ENCODE results near the gene SLC46A2. TPM values are rescaled to one million over a fixed set of nuclear protein-coding genes. Genes with fewer than 3 reads are reported as not detected.

The SLC46A2 gene
- total and polyA plus RNA-seq, 11 donors = 0.08 to 0.45 (median 0.18) TPM; not detected in 7

GRCh38 chr9:112905084-112905483, 14.4 kb upstream of the SLC46A2 start:
- Histone ChIP-seq H3K4me1 (no peaks in the 10 kb centered on the region), H3K4me3 (no peak overlapping the region), H3K36me3 (no peaks in the 10 kb centered on the region), H3K27ac (no peak overlapping the region), H3K9me3 (no peaks in the 10 kb centered on the region), H3K27me3 (no peaks in the 10 kb centered on the region)
- WGBS, 4 donors = 54 to 60% (median 57%) methylated on average over 4 of the region's 4 CpGs
- ATAC-seq (no peak), DNase-seq (no peak)
- TF ChIP-seq POLR2A (IDR thresholded peaks at IDR 0.05) (no peak), CTCF (IDR thresholded peaks at IDR 0.05) (no peak)
- intact Hi-C loops (cut with DNase I) = no loop called here

GRCh38 chr9:112900901-112901300, 10.2 kb upstream of the SLC46A2 start:
- 59 to 79% (median 67%) methylated on average over 1 of the region's 1 CpG for WGBS, 4 donors
- no peaks in the 10 kb centered on the region for H3K9me3 ChIP-seq
- DNase-seq = no peak
- H3K36me3 ChIP-seq = no peaks in the 10 kb centered on the region
- H3K4me1 ChIP-seq = peaks cover 0 to 15% (median 0%) of the 10 kb centered on the region in 12 donors
- intact Hi-C loops (cut with DNase I) = loop anchor here in 4 of 10 donors (5.0 kb wide), 2 partner anchors 54 to 59 kb away; no protein-coding TSS in a partner anchor
- no peak overlapping the region for H3K27ac ChIP-seq
- H3K27me3 ChIP-seq = peaks cover 0 to 6% (median 0%) of the 10 kb centered on the region in 9 donors
- ATAC-seq = no peak
- TF ChIP-seq CTCF (IDR thresholded peaks at IDR 0.05) (no peak), POLR2A (IDR thresholded peaks at IDR 0.05) (no peak)
- no peak overlapping the region for H3K4me3 ChIP-seq

GRCh38 chr9:112900488-112900887, 9.8 kb upstream of the SLC46A2 start:
- WGBS, 4 donors = 67 to 84% (median 73%) methylated on average over 4 of the region's 4 CpGs
- TF ChIP-seq POLR2A (IDR thresholded peaks at IDR 0.05) = no peak
- peaks cover 0 to 6% (median 0%) of the 10 kb centered on the region in 9 donors for H3K27me3 ChIP-seq
- no peak overlapping the region for H3K4me3 ChIP-seq
- no peak for DNase-seq
- H3K9me3 ChIP-seq = no peaks in the 10 kb centered on the region
- intact Hi-C loops (cut with DNase I) = loop anchor here in 4 of 10 donors (5.0 kb wide), 2 partner anchors 53 to 58 kb away; no protein-coding TSS in a partner anchor
- ATAC-seq = no peak
- no peak overlapping the region for H3K27ac ChIP-seq
- no peaks in the 10 kb centered on the region for H3K36me3 ChIP-seq
- peaks cover 0 to 15% (median 0%) of the 10 kb centered on the region in 12 donors for H3K4me1 ChIP-seq

DNA sequence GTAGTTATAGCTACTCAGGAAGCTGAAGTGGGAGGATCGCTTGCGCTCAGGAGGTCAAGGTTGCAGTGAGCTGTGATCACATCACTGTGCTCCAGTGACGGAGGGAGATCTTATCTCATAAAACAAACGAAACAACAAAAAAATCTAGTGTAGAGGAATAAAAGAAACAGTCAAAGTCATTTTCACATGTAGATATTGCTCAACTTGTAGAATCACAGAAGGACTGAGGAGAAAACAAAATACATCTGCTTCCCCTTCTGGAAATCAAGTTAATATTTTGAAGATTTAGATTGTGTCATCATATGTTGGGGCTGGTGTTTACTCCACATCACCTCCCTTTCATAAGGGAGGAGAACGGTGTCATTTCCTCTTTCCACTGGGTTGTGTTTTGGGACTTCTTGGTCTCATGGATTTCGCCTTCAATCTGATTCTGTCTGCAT, 8.2 kb upstream of the SLC46A2 start:
- DNase-seq (no peak), ATAC-seq (no peak)
- Histone ChIP-seq H3K9me3 (no peaks in the 10 kb centered on the region), H3K27ac (peak overlapping the region in 1 of 12 donors; percentile 54), H3K36me3 (no peaks in the 10 kb centered on the region), H3K27me3 (peaks cover 0 to 6% (median 0%) of the 10 kb centered on the region in 9 donors), H3K4me1 (peaks cover 0 to 27% (median 0%) of the 10 kb centered on the region in 12 donors), H3K4me3 (no peak overlapping the region)
- 48 to 56% (median 52%) methylated on average over 6 of the region's 6 CpGs for WGBS, 4 donors
- TF ChIP-seq POLR2A (IDR thresholded peaks at IDR 0.05) = no peak
- TF ChIP-seq CTCF (IDR thresholded peaks at IDR 0.05) = no peak
- intact Hi-C loops (cut with DNase I) = loop anchor here in 1 of 10 donors (5.0 kb wide), 1 partner anchor 52 kb away; no protein-coding TSS in a partner anchor

DNA sequence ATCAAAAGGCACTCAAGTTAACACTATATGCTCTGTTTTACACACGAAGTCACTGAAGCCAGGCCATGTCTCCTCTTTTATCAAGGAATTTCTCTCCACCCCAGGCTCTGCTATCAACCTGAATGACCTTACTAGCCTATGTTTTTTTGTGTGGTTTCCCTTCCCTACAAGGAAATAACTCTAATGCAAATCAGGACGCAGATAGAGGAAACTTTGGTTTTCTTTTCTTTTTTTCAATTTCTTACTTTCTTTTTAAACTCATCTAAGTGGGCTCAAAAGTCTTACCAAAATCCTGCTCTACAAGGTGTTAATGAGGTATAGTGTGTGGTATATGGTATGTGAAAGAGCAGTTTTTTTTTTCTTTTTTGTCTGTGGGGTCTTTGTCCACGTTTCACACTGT, 5.5 kb upstream of the SLC46A2 start:
- ATAC-seq (no peak), DNase-seq (no peak)
- peaks cover 0 to 8% (median 0%) of the 10 kb centered on the region in 9 donors for H3K27me3 ChIP-seq
- H3K36me3 ChIP-seq = no peaks in the 10 kb centered on the region
- TF ChIP-seq CTCF (IDR thresholded peaks at IDR 0.05) (no peak), POLR2A (IDR thresholded peaks at IDR 0.05) (no peak)
- 42 to 51% (median 47%) methylated on average over 3 of the region's 3 CpGs for WGBS, 4 donors
- no peak overlapping the region for H3K27ac ChIP-seq
- no peak overlapping the region for H3K4me3 ChIP-seq
- intact Hi-C loops (cut with DNase I) = loop anchor here in 1 of 10 donors (5.0 kb wide), 1 partner anchor 49 kb away; no protein-coding TSS in a partner anchor
- H3K9me3 ChIP-seq = no peaks in the 10 kb centered on the region
- H3K4me1 ChIP-seq = peaks cover 0 to 46% (median 0%) of the 10 kb centered on the region in 12 donors

Data from heart left ventricle (tissue), 16 donors.